PC-9 (cell line): ENCODE measurements around the gene TMEM163.

ENCODE experiments used
- EZH2 ChIP-seq: fragments of 200-600 bp; sonication (generic); IDR thresholded peaks from 2 replicates; pipeline ENCODE4 v1.8.0; 2017; ENCODE audit warnings: antibody characterized with exemption, low read depth
- TF ChIP-seq, protein P1 (sequence below): fragments of 200-600 bp; sonication (generic); conservative IDR thresholded peaks from 2 replicates; pipeline ENCODE4 v1.6.1; 2017; ENCODE audit warnings: mixed run types, antibody characterized with exemption, mild to moderate bottlenecking, moderate library complexity

- TF ChIP-seq, protein P1, sequence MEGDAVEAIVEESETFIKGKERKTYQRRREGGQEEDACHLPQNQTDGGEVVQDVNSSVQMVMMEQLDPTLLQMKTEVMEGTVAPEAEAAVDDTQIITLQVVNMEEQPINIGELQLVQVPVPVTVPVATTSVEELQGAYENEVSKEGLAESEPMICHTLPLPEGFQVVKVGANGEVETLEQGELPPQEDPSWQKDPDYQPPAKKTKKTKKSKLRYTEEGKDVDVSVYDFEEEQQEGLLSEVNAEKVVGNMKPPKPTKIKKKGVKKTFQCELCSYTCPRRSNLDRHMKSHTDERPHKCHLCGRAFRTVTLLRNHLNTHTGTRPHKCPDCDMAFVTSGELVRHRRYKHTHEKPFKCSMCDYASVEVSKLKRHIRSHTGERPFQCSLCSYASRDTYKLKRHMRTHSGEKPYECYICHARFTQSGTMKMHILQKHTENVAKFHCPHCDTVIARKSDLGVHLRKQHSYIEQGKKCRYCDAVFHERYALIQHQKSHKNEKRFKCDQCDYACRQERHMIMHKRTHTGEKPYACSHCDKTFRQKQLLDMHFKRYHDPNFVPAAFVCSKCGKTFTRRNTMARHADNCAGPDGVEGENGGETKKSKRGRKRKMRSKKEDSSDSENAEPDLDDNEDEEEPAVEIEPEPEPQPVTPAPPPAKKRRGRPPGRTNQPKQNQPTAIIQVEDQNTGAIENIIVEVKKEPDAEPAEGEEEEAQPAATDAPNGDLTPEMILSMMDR = no peak
- TF ChIP-seq EZH2 = no peak
Observed at GRCh38 chr2:134410006-134410405, 308.8 kb downstream of the TMEM163 start.
